Stimulated activated CD8-positive, alpha-beta memory T cell treated with anti-CD3 and anti-CD28 coated beads, Interleukin-15, amount 100 ng/mL, for 4 hours (primary cell): ENCODE measurements around the gene NDOR1.

Source experiments
- DNase-seq, 2 donors: peaks; one replicate each; pipeline ENCODE4 v3.0.0-alpha.2; 2020; ENCODE audit warnings: low read depth in 2 of 2

NDOR1 gene

DNA sequence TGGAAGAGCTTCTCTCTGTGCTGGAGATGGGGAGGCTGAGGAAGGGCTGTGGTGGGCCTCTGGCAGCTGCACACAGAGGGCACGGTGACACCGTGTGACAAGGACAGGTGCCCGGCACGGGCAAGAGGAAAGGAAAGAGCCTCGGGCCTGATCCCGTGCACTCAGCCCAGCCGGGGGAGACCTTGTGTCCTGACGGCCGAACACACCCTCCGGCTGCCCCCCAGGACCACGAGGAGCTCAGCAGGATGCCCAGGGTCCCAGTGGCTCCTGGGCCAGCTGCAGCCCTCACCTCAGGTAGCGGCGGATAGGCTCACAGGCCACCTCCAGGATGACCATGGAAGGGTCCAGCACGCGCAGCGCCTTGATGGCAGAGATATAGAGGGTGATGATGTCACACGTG lies 22.7 kb upstream of the NDOR1 start:
- DNase-seq = no peak

DNA sequence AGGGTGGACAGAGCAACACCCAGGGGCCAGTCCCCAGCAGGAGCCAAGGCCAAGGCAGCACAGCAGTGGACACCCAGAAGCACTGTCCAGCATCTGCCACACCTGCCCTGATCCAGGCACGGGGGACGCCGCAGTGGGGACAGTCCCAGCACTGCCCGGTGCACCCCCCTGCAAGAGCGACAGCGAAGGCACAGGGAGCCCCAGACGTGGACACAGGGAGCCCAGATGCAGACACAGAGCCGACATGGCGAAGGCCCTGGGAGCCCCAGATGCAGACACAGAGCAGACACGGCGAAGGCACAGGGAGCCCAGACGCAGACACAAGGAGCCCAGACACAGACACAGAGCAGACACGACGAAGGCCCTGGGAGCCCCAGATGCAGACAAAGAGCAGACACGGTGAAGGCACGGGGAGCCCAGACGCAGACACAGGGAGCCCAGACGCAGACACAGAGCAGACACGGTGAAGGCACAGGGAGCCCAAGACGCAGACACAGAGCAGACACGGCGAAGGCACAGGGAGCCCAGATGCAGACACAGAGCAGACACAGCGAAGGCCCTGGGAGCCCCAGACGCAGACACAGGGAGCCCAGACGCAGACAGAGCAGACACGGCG lies 21.4 kb upstream of the NDOR1 start:
- no peak for DNase-seq

DNA sequence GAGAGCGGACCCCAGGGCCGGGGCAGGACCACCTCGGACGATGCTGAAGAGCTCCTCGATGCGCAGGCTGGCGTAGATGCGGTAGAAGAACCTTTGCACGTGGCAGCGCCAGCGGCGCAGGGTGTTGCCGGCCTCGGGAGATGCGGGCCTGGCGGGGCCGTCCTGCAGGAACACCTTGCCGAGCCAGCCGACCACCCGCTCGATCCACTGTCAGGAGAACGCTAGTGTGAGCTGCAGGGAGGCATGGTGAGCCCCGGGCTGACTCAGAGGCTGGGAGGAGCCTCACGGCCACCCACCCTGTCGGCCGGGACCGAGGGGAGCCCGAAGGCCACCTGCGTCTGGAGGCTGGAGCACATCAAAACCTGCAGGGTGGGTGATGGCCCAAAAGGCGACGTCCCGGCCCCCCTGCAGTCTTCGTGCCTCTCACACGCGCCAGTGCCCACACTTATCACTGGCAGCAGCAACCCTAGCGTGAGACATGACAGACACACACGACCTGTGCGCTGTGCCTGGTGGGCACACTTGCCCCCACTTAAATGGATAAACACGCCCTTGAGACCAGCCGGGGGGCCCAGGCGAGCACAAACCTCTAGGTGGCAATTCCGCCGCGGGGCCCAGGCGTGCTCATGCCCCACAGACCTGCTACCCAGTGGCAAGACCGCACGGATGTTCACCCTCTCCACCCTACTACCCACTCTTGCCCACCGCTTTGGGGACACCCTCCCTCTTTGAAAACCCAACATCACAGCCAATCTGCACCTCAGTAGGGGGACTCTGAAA lies 20.4 kb upstream of the NDOR1 start:
- DNase-seq = no peak

DNA sequence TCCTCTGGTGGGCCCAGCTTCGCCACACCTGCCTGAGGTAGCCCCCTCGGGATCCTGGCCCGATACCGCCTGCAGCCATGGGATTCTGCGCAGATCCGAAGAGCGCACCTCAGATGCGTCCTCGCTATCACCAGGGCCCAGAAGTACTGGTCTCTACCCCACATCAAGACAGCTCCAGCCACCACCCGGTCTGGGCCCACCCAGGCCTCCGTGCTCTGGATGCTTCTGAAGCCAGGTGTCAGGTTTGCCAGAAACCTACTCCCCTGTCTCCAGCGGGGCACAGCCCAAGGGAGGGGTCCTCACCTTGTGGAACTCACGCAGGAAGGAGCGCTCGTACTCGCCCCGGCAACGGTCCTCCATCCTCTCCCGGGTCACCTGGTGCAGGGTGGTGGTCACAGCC lies 19.6 kb upstream of the NDOR1 start:
- no peak for DNase-seq

DNA sequence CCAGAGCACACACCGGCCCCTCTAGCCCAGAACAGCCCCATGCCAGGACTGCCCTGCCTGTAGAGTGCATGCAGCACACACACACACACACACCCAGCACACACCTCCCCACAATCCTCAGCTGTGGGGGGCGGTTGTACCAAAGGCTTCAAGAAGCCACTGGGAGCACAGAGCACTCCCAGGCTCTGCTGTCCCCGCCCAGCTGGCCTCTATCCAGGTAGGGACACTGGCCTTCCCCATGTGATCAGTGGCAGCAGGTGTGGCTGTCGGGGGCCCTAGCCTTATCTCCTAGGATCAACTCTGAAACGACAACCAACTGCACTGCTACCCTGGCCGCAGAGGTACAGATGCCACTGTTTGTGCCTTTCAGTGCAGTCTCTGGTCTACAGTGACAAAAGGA lies 19.1 kb upstream of the NDOR1 start:
- DNase-seq = no peak

DNA sequence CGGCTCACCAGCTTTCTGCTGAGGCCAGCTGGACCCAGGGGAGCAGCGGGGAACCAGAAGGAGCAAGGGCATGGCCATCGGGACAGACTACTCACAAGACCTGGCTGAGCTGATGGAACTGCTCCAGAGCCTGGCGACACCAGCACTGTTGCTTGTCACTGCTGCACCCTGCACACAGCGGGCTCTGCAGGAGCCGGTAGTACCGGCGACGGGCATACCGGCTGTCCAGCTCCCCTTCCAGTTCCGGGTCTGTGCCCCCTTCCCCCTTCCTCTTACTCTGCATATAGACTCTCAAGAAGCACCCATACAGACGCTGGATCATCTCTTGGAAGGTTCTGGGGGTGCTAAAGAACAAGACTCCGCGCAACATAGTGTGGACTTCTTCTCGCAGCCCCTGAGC lies 18.1 kb upstream of the NDOR1 start:
- no peak for DNase-seq

DNA sequence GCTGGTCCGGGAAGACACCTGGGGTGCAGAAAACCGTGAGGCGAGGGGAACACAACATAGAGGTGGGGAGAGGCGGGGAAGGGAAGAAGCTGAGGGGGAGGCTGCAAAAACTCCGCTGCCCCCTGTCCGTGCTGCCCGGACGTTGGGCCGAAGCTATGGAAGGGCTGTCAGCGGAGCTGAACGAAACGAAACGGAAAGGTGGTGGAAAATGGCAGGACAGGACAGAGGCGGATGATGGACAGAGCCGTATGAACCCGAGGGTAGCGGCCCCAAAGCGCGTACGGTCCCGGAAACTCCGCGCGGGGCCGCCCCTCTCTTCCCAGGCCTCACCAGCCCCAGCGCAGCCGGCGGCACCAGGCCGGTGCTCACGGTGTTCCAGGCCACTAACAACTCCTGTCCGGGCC lies 17.4 kb upstream of the NDOR1 start:
- DNase-seq = no peak

DNA sequence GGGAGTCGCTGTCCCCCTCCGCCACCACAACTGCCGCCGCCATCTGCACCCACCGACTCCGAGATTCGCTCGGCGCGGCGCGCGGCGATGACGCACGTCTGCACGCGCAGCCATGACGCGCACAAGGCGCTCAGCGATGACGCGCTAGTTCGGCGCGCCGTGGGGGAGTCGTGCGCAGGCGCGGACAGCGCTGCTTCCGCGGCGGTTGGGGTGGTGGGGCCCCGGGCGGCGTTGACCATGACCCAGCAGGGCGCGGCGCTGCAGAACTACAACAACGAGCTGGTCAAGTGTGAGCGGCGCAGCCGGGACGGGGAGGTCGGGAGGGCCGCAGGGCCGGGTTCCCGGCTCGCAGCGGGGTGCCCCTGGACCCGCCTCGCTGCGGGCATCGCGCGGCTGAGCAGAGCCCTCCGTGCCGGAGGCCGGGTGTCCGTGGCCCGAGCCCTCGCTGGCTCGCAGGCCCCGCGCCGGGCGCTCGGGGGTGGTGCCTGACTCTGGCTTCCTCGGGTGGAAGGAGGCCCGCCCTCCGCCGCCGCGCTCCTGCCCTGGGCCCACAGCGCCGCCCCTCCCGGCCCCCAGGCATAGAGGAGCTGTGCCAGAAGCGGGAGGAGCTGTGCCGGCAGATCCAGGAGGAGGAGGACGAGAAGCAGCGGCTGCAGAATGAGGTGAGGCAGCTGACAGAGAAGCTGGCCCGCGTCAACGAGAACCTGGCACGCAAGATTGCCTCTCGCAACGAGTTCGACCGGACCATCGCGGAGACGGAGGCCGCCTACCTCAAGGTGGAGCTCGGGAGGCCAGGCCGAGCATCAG lies 16.8 kb upstream of the NDOR1 start, which contains the start of the genes ANAPC2 and SSNA1:
Gene ANAPC2, minus strand, starts transcription at position 71 of the 807 bp plus-strand sequence. Its CDS starts 28 bp downstream, at position 43.
Gene SSNA1, plus strand, starts transcription at position 187 of the 807 bp plus-strand sequence. Its CDS starts 51 bp downstream, at position 238.
- peak; percentile 77 to 90 for DNase-seq

DNA sequence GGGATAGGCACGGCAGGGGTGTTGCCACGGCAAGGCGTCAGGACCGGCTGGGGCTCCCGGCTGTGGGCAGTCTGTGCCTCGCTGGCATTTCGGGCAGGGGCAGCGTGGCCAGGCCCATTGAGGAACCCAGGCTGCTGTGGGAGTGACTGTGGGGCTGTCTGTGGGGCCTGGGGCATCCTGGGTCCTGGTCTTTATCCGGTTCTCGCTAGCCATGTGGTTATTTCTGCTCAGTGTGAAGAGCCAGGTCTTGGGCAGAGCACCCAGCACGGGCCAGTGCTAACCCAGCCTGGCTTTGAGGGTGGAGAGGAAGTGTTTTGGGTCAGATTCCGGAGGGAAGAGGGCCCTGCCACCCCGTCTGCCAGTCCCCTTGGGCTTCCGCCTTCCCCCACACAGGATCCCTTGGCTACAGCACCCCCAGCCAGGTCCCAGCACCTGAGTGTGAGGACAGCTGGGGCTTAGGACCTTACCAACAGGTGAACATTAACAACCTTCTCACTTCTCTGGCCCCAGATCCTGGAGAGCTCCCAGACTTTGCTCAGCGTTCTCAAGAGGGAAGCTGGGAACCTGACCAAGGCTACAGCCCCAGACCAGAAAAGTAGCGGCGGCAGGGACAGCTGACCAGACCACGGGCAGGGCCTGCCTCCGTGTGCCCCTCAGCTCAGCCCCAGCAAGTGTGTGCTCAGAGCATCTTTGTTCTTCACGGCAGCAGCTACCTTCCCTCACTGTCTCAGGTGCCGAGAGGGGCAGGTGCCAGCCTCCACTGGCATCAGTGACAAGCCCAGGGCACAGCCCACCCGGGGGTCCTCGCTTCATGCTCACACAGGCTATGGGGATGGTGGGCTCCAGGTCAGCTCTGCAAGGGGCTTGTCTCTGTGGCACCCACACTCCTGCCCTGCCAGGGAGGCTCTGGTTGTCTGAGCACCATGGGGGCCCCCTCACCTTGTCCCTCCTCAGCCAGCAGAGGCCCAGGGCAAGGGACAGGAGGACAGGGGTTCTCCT lies 15.9 kb upstream of the NDOR1 start:
- no peak for DNase-seq

DNA sequence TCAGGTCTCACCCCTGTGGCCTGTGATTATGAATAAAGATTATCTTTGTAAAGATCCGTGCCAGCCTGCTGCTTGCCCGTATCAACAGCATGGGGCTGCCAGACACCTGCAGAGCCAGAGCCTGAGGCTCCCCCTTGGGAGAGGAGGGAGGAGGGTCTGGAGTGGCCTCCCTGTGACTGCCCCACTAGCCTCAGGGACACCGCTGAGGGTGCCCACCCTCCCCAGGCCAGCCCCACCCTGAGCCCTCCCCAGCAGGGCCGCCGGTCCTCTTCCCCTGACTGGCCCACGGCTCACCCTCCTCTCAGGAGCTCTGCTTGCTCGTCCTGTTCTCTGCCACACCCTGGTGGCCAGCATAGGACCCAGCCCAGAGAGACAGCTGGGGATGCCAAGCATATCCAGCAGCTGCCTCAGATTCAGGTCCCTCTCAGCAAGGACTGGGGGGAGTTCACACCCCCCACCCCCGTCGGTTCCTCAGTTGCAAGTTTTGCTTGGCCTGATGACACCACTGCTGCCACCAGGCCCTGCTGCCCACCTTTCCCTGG lies 15.1 kb upstream of the NDOR1 start:
- DNase-seq = no peak

DNA sequence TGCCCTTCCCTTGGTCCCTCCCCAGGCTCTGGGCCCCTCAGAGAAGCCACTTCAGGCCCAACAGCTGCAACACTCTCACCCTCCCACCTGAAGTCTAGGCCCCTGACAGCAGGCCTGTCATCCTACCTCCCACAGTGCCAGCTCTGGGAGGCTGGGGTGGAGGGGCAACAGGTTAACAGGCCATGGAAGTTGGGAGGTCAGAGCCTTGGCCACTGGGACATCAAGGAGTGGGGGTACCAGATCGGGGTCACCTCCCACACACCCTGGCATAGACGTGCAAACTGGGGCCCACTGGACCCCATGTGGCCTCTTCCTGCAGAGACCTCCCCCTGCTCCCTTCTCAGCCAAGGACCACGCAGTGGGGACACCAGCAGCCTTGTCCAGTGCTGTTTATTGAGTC lies 14.3 kb upstream of the NDOR1 start:
- DNase-seq = no peak

DNA sequence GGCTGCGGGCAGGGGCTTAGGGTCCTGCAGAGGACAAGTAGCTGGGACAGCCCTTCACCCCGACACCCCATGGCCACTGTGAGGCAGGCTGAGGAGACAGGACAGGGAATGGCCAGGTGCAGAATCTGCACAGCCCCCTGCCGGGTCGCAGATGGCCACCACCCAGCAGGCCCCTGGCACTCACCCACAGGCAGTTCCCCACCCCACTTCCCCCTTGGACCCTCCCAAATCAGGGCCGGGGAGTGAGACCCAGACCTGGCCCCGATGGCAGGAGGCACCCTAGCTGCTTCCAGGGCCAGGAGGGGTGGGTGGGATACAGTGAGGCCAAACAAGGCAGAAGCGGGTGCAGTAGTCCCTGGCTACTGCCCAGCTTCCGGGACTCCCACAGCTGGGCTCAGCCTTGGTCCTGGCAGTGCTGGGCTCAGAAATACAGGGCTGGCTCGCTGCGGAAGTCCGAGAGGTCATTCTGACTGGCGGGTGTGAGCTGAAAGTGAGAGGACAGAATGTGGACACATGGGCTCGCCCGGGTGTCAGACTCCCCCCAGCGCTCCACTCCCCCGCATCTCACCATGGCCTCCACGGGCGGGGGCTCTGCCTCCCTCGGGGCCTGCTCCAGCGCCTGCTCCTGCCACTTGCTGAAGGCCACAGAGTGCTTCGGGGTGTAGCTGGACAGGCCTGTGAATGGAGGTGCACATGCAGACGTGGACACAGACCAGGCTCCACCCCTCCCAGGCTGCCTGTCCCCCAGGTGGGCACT lies 13.6 kb upstream of the NDOR1 start:
- no peak for DNase-seq

DNA sequence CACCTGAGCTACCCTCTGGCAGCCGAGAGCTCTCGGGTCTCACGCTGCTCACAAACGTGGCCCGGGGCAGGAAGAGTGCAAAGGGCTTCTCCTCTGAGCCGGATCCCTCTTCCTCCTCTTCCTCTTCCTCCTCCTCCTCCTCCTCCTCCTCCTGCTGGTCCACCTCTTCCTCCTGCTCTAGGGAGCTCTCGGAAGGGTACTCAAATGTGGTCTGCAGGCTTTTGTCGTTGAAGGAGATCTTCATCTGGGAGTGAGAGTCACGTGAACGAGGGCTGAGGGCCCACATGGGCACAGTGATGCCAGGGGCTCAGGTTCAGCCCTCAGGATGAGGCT lies 13.1 kb upstream of the NDOR1 start:
- no peak for DNase-seq

DNA sequence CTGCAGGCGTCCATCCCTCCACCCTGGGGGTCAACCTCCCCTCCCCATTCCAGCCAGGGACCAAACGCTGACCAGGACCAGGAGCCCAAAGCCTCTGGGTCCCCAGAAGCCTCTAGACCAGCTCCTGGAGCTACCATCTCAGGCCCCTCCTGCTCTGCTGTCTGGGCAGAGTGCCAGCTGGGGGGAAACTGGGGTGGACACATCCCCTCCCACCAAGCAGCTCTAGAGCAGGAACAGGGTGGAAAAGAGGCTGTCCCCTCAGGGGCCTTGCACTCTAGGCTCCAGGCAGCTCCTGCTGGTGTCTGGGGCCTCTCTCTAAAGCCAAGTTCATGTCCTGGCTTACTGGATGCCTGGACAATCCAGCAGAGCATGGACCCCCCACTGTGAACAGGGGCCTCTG lies 12.6 kb upstream of the NDOR1 start:
- no peak for DNase-seq

DNA sequence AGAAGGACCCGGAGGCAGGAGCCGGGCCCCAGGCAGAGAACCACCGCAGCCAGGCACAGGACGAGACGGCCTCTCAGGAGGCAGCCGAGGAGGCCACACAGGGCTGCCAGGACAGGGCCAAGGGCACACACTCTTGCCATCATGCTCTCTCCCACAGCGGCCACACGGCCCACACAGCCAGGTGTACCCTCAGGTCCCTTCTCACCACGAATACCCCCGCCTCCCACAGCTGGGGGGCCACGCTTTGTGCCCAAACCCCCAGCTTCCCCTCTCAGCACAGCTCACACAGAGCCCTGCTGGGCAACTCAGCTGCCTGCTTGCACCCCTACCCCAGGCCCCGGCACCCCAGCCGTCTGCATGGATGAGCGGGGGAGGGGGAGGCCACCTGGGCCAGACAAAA lies 11.7 kb upstream of the NDOR1 start:
- no peak for DNase-seq

DNA sequence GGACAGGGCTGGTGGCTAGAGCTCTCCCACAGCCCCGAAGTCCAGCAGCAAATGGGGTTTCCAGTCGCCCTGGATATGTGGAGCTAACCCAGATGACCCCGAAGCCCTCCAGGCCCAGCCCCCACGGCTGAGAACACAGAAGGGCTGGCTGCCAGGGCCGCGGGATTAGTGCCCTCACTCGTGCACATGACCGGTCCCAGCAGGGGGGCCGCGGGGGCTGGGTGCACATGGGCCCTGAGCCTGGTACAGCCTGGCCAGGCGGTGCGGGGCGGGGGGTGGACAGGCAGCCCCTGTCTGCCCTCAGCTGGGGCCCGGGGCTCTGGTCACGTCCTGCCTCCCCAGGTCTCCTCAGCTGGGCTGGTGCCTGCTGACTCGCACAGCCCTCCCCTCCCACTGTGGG lies 11.1 kb upstream of the NDOR1 start:
- DNase-seq = no peak

DNA sequence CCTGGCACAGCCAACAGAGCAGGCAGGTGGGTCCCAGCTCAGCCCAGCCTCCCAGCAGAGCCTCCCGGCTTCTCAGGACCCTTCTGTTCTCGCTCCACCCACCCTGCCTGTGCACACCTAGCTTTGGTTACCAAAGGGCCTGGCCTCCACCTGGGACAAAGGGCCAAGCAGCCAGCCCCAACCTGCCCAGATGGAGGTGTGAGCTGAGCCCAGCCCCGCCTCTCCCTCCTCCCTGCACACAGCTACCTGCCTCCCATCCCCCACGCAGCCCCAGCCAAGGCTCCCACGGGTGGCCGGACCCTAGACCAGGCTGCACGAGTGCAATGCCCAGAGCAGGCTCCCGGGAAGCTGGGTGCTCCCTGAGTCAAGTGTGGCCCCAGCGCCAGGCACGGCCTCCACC lies 10.6 kb upstream of the NDOR1 start:
- DNase-seq = no peak

DNA sequence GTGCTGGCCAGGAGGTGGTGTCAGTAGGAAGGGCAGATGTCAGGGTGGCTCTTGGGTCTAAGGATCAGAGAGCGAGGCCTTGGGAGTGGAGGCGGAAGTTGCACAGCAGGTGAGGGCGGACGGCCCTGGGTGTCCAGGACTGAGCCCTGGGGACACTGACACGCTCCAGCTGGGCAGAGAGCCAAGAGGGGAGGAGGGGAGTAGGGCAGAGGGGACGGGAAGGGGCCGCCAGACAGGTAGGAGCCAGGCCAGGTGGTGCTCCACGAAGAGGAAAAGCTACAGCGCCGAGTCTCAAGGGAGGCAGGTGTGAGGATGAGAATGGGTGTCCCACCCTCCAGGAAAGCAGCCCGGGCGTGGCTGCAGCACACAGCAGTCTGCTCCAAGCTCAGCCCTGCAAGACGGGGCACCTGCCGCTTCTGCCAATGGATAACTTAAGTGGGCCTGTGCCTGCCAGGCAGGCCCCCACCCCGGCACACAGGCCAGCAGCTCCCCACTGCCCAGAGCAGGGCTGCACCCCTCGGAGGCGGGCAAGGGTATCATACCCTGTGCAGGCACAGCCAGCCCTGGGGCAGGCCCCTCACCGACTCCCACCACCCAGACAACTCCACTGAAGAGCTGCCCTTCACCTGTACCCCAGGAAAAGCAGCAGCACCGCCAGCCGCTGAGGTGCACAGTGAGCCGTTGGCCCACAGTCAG lies 9.8 kb upstream of the NDOR1 start:
- DNase-seq = no peak

DNA sequence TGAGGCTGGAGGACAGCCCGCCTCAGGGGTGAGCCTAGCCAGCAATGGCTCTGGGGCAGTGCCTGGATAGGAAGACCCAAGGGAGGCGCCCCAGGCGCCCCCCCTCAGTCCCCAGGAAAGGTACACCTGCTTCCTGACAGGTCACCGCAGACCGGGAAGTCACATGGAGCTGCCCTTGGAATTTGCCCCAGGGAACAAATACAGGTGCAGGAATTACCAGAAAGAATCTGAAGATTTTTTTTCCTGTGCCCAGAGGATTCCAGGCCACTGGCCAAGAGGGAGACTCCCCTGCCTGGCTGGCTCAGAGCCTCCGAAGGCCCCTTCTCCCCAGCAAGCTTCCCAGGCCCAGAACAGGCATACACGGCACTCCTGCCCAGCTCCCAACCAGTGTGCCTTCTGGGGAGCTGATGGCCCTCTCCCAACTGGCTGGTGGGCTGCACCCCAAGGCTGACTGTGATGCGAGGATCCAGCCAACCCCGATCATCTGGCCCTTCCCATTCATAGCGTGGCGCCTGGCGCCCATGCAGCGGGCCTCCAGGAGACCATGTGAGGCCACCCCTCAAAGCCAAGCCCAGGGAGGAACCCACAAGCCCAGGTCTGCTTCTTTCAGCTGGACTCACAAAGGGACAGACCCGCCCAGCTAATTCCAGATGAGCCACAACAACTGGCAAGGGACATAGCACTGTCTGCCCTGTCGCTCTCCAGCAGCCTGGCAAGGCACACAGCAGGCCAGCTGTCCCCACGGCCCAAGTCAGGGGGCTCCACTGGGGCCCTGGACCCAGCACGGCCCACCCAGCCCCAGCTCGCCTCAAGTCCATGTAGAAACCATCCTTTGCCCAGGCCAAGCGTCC lies 7.2 kb upstream of the NDOR1 start:
- DNase-seq = no peak
